HepG2 (cell line): ENCODE data around the gene DDX54. TPM values are rescaled to one million over a fixed set of nuclear protein-coding genes. Genes with fewer than 3 reads are reported as not detected.

ENCODE experiments used
- ATAC-seq: fragments of 200-7000 bp; cut with Tn5 transposase; 3 replicates; pipeline ENCODE4 v1.9.1; 2020; ENCODE audit warnings: mild to moderate bottlenecking, moderate library complexity
- BruUV-seq: library from RNA; stranded (reverse); fragments of 400-500 nt; replicated peaks from 2 replicates; lab custom pipeline; 2021; lab: Mats Ljungman, UMichigan
- CTCF ChIA-PET: fragments of 300-600 bp; formaldehyde crosslinking; extraction: SDS; loops from one replicate; lab custom pipeline; 2021; ENCODE audit warnings: low total read pairs, inconsistent platforms, low intra/inter-chr PET ratio; lab: Yijun Ruan, JAX
- POLR2A ChIA-PET: fragments of 350-600 bp; sonication (Branson Sonifier 250); formaldehyde crosslinking; loops from one replicate; lab custom pipeline; 2020; ENCODE audit warnings: antibody characterized with exemption, inconsistent platforms; lab: Yijun Ruan, JAX
- DNase-seq: peaks from one replicate; pipeline ENCODE4 v3.0.0-alpha.2; 2015; ENCODE audit warnings: low spot score
- FAIRE-seq: peaks from 3 replicates; lab custom pipeline; 2011; peaks lifted over from hg19 to GRCh38; lab: Jason Lieb, UNC
- H2AFZ ChIP-seq: one replicate; pipeline ENCODE4 v1.6.1; 2011; ENCODE audit warnings: low read length, inconsistent platforms
- H3K27ac ChIP-seq: fragments of 300-600 bp; 3 replicates; pipeline ENCODE4 v1.8.0; 2011; ENCODE audit warnings: mixed run types, mild to moderate bottlenecking, mixed read lengths, low read length, inconsistent platforms; ENCODE audit not compliant: insufficient read depth; ENCODE audit errors: extremely low read length
- H3K27me3 ChIP-seq, 2 experiments: fragments of 200-600 bp in 1 of 2; 2 replicates in 1 of 2; 3 replicates in 1 of 2; pipeline versions ENCODE4 v1.6.0 to v1.8.0; 2011; ENCODE audit warnings: low read length in 2 of 2, mild to moderate bottlenecking in 2 of 2, moderate library complexity in 2 of 2, inconsistent platforms in 1 of 2; ENCODE audit not compliant: insufficient read depth in 2 of 2, control insufficient read depth in 1 of 2
- H3K36me3 ChIP-seq, 2 experiments: fragments of 200-600 bp in 1 of 2; replicated peaks in 1 of 2; 2 replicates in 1 of 2; 3 replicates in 1 of 2; pipeline versions ENCODE4 v1.5.1 to v1.8.0; 2011; ENCODE audit warnings: low read length in 2 of 2, inconsistent platforms in 1 of 2; ENCODE audit not compliant: insufficient read depth in 2 of 2, control insufficient read depth in 1 of 2
- H3K4me1 ChIP-seq: 2 replicates; pipeline ENCODE4 v1.5.1; 2012; ENCODE audit warnings: low read length, inconsistent platforms; ENCODE audit not compliant: insufficient read depth
- H3K4me2 ChIP-seq: 2 replicates; pipeline ENCODE4 v1.6.0; 2011; ENCODE audit warnings: low read depth, low read length, inconsistent platforms
- H3K4me3 ChIP-seq, 3 experiments: fragments of 200-600 bp in 1 of 3; sonication (generic), shearing (Covaris generic) in 1 of 3; replicated peaks in 1 of 3; 2 replicates each; pipeline ENCODE4 v1.5.1; 2011 to 2016; ENCODE audit warnings: low read length in 3 of 3, inconsistent platforms in 2 of 3, low read depth in 2 of 3, mild to moderate bottlenecking in 2 of 3, control low read depth in 1 of 3, mixed read lengths in 1 of 3; ENCODE audit not compliant: insufficient read depth in 1 of 3
- H3K79me2 ChIP-seq: one replicate; pipeline ENCODE4 v1.6.1; 2011; ENCODE audit warnings: low read length, inconsistent platforms; ENCODE audit not compliant: insufficient read depth
- H3K9ac ChIP-seq: 2 replicates; pipeline ENCODE4 v1.6.0; 2011; ENCODE audit warnings: mild to moderate bottlenecking, low read depth, low read length, inconsistent platforms; ENCODE audit not compliant: insufficient read depth
- H3K9me3 ChIP-seq: 2 replicates; pipeline ENCODE4 v1.5.1; 2012; ENCODE audit warnings: mild to moderate bottlenecking, low read length
- H4K20me1 ChIP-seq: 2 replicates; pipeline ENCODE4 v1.6.0; 2011; ENCODE audit warnings: inconsistent platforms, mild to moderate bottlenecking, low read length, moderate library complexity; ENCODE audit not compliant: insufficient read depth
- ETV6 ChIP-seq: sonication (generic); formaldehyde crosslinking; conservative IDR thresholded peaks from 2 replicates; pipeline ENCODE4 v1.4.0; 2020; ENCODE audit warnings: missing genetic modification reagents
- FOXP1 ChIP-seq, 2 experiments: fragments of 450-650 bp in 1 of 2; IDR thresholded peaks; 2 replicates each; pipeline ENCODE4 v1.6.1; 2017 to 2018; ENCODE audit warnings: antibody characterized with exemption in 1 of 2
- LCORL ChIP-seq, 2 experiments: fragments of 450-650 bp in 1 of 2; sonication (generic) in 1 of 2; formaldehyde crosslinking in 1 of 2; IDR thresholded peaks; 2 replicates each; pipeline versions ENCODE4 v1.5.0 to v1.6.1; 2017 to 2020; ENCODE audit warnings: antibody characterized with exemption in 1 of 2, missing genetic modification reagents in 1 of 2
- MBNL3 ChIP-seq: fragments of 250-450 bp; sonication (Bioruptor Pico); conservative IDR thresholded peaks from 2 replicates; pipeline ENCODE4 v1.8.0; 2022; ENCODE audit warnings: mild to moderate bottlenecking, inconsistent platforms
- ZMYM3 ChIP-seq: sonication (generic); formaldehyde crosslinking; IDR thresholded peaks from 2 replicates; pipeline ENCODE4 v1.5.1; 2020; ENCODE audit warnings: mild to moderate bottlenecking, missing genetic modification reagents
- ZNF224 ChIP-seq: sonication (generic); formaldehyde crosslinking; IDR thresholded peaks from 2 replicates; pipeline ENCODE4 v1.5.0; 2020; ENCODE audit warnings: mild to moderate bottlenecking, missing genetic modification reagents
- ZNF629 ChIP-seq: sonication (generic); formaldehyde crosslinking; conservative IDR thresholded peaks from 2 replicates; pipeline ENCODE4 v1.5.0; 2020; ENCODE audit warnings: missing genetic modification reagents
- ZNF768 ChIP-seq: sonication (generic); formaldehyde crosslinking; IDR thresholded peaks from 2 replicates; pipeline ENCODE4 v1.4.0; 2020; ENCODE audit warnings: missing genetic modification reagents
- WGBS: methylation state at CpG from one replicate; pipeline ENCODE4 v1.1.6; 2017; ENCODE audit warnings: low lambda C conversion rate; 5-methylcytosine and 5-hydroxymethylcytosine counted together
- in situ Hi-C: cut with HindIII; loops from 2 replicates; pipeline ENCODE4 v1.10.0; 2017; ENCODE audit warnings: low pct_unique_long_range_greater_than_20kb; ENCODE audit not compliant: extremely low pct_ligation_motif_present
- intact Hi-C: fragments of 100-400 bp; cut with micrococcal nuclease; formaldehyde crosslinking; loops from one replicate; pipeline ENCODE4 v1.10.0; 2022; ENCODE audit not compliant: unreplicated experiment
- microRNA-seq: library from miRNA; unstranded; fragments of <30 nt; microRNA quantifications from one replicate; pipeline ENCODE4, GENCODE V29; 2020
- polyA plus RNA-seq, 8 experiments: library from polyadenylated mRNA; depleted of rRNA in 3 of 8; stranded (reverse) in 7 of 8; unstranded in 1 of 8; fragments of >200 nt; fragmentation: Illumina TruSeq in 4 of 8; extraction: Trizol in 4 of 8; gene quantifications; 2 replicates each; pipeline versions ENCODE4 v1.2.1 to v1.2.3, GENCODE V29; 2011 to 2016; ENCODE audit warnings: low read depth in 4 of 8, missing spikeins in 1 of 8, mixed read lengths in 1 of 8; ENCODE audit not compliant: insufficient read depth in 1 of 8
- small RNA-seq, 3 experiments: library from RNA; depleted of rRNA; stranded (forward); fragments of <200 nt; gene quantifications; one replicate each; pipeline ENCODE3, GENCODE V24; 2012; ENCODE audit warnings: low read depth in 2 of 3, low replicate concordance in 1 of 3; ENCODE audit not compliant: insufficient read length in 3 of 3, insufficient read depth in 2 of 3
- total RNA-seq, 5 experiments: library from RNA; depleted of rRNA; stranded (reverse); fragments of >200 nt; fragmentation: Illumina TruSeq; extraction: Trizol; gene quantifications; 2 replicates each; pipeline ENCODE4 v1.2.3, GENCODE V29; 2016; ENCODE audit warnings: low read depth in 1 of 5

The DDX54 gene
- total and polyA plus RNA-seq, 2 of the 13 experiments (the other 11 are each of a cell fraction or from before 2014, with no cell fraction given): 59.7 to 61.1 TPM

DNA sequence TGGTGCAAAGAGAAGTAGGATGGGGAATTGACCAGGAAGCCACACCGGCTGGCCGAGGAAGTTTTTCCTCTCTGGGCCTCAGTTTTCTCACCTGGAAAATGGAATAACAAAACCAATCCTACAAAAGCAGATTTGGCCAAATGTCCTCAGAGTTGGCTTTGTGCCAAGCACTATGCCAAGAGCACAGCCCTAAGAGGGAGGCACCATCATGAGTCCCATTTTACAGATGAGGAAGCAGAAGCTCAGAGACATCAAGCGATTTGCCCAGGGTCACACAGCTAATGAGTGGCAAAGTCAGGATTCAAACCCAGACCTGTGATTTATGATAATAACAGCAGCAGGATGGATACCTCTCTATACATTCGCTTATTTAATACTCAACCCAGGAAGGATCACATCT is 77.0 kb downstream of the DDX54 start:
- POLR2A ChIA-PET: no interaction called here
- WGBS: 62% methylated on average over 4 of the region's 4 CpGs
- Histone ChIP-seq H3K9me3 (no peaks in the 10 kb centered on the region), H3K27me3 (no peaks in the 10 kb centered on the region; a peak in 1 of 5 replicates)
- FAIRE-seq: no peak
- in situ Hi-C loops: no loop called here
- TF ChIP-seq ZNF224 (CRISPR knock-in tag) (no peak), MBNL3 (CRISPR knock-in tag) (no peak), FOXP1 (IDR thresholded peaks at IDR 0.05) (no peak), FOXP1 (CRISPR knock-in tag; IDR thresholded peaks at IDR 0.05) (no peak), ETV6 (no peak), ZNF629 (CRISPR knock-in tag) (peak; percentile 78), ZMYM3 (CRISPR knock-in tag) (0 out of 2 replicates have a peak, but pooled peaks have one; percentile 18), LCORL (IDR thresholded peaks at IDR 0.05) (peak; percentile 70; the same call in 1 of the 2 replicates), LCORL (CRISPR knock-in tag; IDR thresholded peaks at IDR 0.05) (no peak), ZNF768 (CRISPR knock-in tag) (peak; percentile 71; the same call in 1 of the 2 replicates)
- TF ChIP-seq, all 625 proteins: peak for 4
- H3K36me3 ChIP-seq: no peaks in the 10 kb centered on the region
- ATAC-seq (no peak), DNase-seq (no peak)
- no peaks in the 10 kb centered on the region for H3K79me2 ChIP-seq
- H2AFZ ChIP-seq: no peak overlapping the region
- no peak overlapping the region for H3K4me3 ChIP-seq
- H3K4me1 ChIP-seq: no peaks in the 10 kb centered on the region
- no peak overlapping the region for H3K4me2 ChIP-seq
- BruUV-seq: no TSS peak
- intact Hi-C loops: no loop called here
- H3K9ac ChIP-seq: no peak overlapping the region
- CTCF ChIA-PET: no interaction called here
- H4K20me1 ChIP-seq: no peaks in the 10 kb centered on the region
- no peak overlapping the region for H3K27ac ChIP-seq

Small RNA genes lying within 50 kb of the gene (microRNA-seq; reads per million reads assigned to microRNA genes)
- not detected for gene MIR7106

Small RNA genes lying within 50 kb of the gene (small RNA-seq; reads per million reads assigned to genes)
- gene MIR7106 (0 reads per million in 3 experiments), gene RF00019 (0 reads per million in 3 experiments)

Other genes starting within 250 kb of the DDX54 start
- 10.5 and 16.7 TPM in 2 replicates for gene OAS3, start 247.0 kb downstream of the DDX54 start, total RNA-seq (2016; rRNA removed; fragmentation: Illumina TruSeq; extraction: Trizol)
- 4.8 and 6.7 TPM in 2 replicates for gene OAS3, start 247.0 kb downstream of the DDX54 start, polyA plus RNA-seq (2011; rRNA removed)
- 0.24 and 0.44 TPM in 2 replicates for gene OAS2, start 207.0 kb downstream of the DDX54 start, total RNA-seq (2016; rRNA removed; fragmentation: Illumina TruSeq; extraction: Trizol)
- gene OAS2, start 207.0 kb downstream of the DDX54 start, polyA plus RNA-seq (2011; rRNA removed): 0.05 and 0.10 TPM in 2 replicates
- gene DTX1, start 128.7 kb downstream of the DDX54 start, total RNA-seq (2016; rRNA removed; fragmentation: Illumina TruSeq; extraction: Trizol): not detected in 2 replicates
- not detected in 2 replicates for gene DTX1, start 128.7 kb downstream of the DDX54 start, polyA plus RNA-seq (2011; rRNA removed)
- gene RASAL1, start 49.7 kb downstream of the DDX54 start, total RNA-seq (2016; rRNA removed; fragmentation: Illumina TruSeq; extraction: Trizol): not detected in 2 replicates
- gene RASAL1, start 49.7 kb downstream of the DDX54 start, polyA plus RNA-seq (2011; rRNA removed): not detected in 2 replicates
- not detected in 2 replicates for gene CFAP73, start 35.8 kb downstream of the DDX54 start, total RNA-seq (2016; rRNA removed; fragmentation: Illumina TruSeq; extraction: Trizol)
- gene CFAP73, start 35.8 kb downstream of the DDX54 start, polyA plus RNA-seq (2011; rRNA removed): not detected in 2 replicates
- 28.1 and 28.9 TPM in 2 replicates for gene RITA1, start 243 bp upstream of the DDX54 start, total RNA-seq (2016; rRNA removed; fragmentation: Illumina TruSeq; extraction: Trizol)
- 12.4 and 14.3 TPM in 2 replicates for gene RITA1, start 243 bp upstream of the DDX54 start, polyA plus RNA-seq (2011; rRNA removed)
- 3.8 and 8.0 TPM in 2 replicates for gene TPCN1, start 36.0 kb upstream of the DDX54 start, total RNA-seq (2016; rRNA removed; fragmentation: Illumina TruSeq; extraction: Trizol)
- gene TPCN1, start 36.0 kb upstream of the DDX54 start, polyA plus RNA-seq (2011; rRNA removed): 26.8 and 33.5 TPM in 2 replicates
- gene SLC8B1, start 149.6 kb upstream of the DDX54 start, total RNA-seq (2016; rRNA removed; fragmentation: Illumina TruSeq; extraction: Trizol): 3.3 and 6.8 TPM in 2 replicates
- 8.0 and 10.8 TPM in 2 replicates for gene SLC8B1, start 149.6 kb upstream of the DDX54 start, polyA plus RNA-seq (2011; rRNA removed)
- gene PLBD2, start 173.1 kb upstream of the DDX54 start, total RNA-seq (2016; rRNA removed; fragmentation: Illumina TruSeq; extraction: Trizol): 5.5 and 8.5 TPM in 2 replicates
- 6.7 and 9.2 TPM in 2 replicates for gene PLBD2, start 173.1 kb upstream of the DDX54 start, polyA plus RNA-seq (2011; rRNA removed)
- not detected in 2 replicates for gene SDS, start 218.4 kb upstream of the DDX54 start, total RNA-seq (2016; rRNA removed; fragmentation: Illumina TruSeq; extraction: Trizol)
- not detected in 2 replicates for gene SDS, start 218.4 kb upstream of the DDX54 start, polyA plus RNA-seq (2011; rRNA removed)
- gene SDSL, start 236.9 kb upstream of the DDX54 start, total RNA-seq (2016; rRNA removed; fragmentation: Illumina TruSeq; extraction: Trizol): 1.2 and 1.3 TPM in 2 replicates
- 1.7 and 2.9 TPM in 2 replicates for gene SDSL, start 236.9 kb upstream of the DDX54 start, polyA plus RNA-seq (2011; rRNA removed)